NCI-H1092 treated with DMSO at 0.1 percent for 48 hours (cell line): ENCODE data around the gene KERA.

Source experiments
- DNase-seq: peaks from one replicate; lab custom pipeline; 2025; lab: John Stamatoyannopoulos, UW

KERA gene

DNA sequence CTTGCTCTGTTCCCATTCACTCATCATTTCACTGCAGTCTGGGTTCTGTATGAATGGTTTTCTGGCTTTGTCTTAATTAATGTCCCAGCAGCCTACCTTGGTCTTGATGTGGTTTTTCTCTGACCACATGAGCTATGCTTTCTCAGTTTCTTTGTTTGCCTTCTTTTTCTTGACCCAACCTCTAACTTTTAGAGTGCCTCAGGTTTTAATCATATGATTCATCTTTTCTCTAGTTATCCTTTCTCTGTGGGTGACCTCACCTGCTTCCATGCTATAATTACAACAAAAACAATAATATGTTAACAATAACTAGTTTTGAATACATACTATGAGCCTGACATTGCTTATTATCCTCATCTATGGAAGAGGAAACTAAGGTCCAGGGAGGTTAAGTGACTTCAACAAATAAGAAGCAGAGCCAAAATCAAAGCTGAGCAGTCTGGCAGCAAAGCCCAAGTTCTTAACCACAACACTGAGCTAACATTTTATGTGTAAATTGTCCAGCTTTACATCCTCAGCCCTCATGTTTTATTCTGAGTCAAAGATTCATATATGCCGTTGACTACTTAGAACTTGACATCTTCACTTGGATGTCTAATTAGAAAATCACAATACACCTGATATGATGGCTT, 48.4 kb downstream of the KERA start:
- DNase-seq: peak; percentile 19

DNA sequence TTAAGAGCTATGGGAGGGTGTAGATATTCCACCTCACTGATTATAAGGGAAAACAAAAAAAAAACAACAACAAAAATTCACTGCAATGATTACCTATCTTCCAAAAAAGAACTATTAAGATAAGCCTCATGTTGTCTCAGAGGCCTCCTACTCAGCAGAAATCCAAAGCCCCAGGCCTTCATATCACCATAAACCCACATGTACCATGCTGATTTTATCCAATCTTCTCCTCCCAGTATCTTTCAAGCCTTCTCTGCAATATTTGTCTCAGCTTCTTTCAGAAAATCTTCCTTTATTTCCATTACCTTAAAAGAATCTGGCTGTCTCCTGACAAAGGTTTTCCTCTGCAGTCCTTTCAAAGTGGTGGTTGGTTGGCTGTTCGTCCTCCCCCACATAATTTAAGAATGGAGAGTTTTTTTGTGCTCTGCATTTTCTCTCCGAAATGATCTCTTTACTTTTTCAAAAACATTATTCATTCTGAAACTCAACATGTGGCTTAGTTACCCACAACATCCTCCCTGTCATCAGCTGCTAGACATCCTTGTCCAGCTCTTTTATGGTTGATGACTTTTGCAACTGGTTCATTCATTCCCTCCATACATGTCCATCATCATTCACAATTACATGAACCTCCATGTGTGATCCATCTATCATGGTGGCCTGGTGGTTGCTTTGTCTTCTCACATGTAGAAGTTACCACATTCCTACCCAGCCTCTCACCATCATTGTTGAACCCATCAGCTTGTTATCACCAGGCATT, 50.1 kb downstream of the KERA start:
- no peak for DNase-seq

DNA sequence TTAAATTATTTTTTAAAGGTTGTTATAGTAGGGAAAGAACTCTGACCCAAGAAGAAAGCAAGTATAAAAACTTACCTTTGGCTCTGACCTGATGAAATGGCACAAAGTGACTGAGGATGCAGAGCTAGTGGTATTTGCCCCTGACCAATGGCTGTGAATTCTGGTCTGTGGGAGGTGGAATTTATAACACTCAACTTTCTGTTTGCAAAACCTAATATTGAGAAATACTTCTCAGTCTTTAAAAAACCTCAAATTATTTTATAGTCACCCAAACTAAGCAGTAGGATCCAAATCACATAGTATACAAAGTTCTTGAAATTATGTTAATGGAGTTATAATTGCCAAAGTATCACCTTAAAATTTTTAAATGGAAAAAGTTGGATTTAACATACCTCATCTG, 53.0 kb downstream of the KERA start, which contains the start of gene EPYC:
Gene EPYC (minus strand): TSS at position 101 of the 400 bp plus-strand sequence. CDS start 2,407 bp downstream, outside the sequence.
- DNase-seq: no peak

DNA sequence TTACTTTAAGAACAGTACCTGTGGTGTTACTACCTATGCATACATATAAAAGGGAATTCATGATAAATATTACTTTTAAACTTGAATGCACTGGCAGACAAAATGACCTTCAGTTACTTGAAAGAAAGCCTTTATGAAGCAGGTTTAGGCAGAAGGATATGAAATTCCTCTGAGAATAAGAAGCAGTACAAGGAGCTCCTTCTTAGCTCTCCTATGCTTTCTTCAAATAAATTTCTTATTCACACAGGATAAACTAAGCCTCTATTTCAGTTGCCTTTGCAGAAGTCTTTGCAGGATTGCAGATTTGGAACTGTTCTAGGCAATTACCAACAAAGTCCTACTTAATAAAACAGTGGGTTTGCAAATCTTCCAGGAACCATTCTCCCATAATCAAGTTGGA, 54.1 kb downstream of the KERA start:
- no peak for DNase-seq

DNA sequence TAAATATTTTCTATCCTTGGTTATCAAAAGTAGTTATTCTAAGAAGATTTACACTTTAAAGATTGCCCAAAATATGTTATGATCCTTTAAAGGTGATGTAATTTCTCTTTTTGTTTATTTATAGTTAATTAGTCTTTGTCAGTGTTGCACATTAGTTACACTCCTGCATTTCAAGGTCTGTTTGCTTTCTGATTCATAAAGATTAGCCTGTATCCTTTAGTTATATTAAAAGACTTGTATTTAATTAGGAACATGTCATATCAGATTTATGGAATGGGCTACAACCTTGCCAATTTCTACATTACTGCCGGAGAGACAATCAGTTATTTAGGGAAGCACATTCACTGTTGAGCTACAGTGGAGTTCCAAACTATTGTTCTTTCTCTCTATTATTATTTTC, 56.5 kb downstream of the KERA start:
- DNase-seq: no peak
